Activated naive CD4-positive, alpha-beta T cell treated with anti-CD3 and anti-CD28 coated beads, Interleukin-2, amount 10 ng/mL, durations not matched to agents 7 days and 5 days (primary cell): Measurements from ENCODE around the gene C19orf38.
"Not testable (repeated sequence)": the region's sequence is repeated elsewhere in the genome, so short reads cannot be mapped to it uniquely, and the experiment has no call there.

Experiments
- CTCF ChIA-PET: fragments of 350-600 bp; sonication (Branson Sonifier 250); formaldehyde crosslinking; loops from one replicate; lab custom pipeline; 2021; ENCODE audit warnings: antibody characterized with exemption; lab: Charles Lee
- DNase-seq: peaks from one replicate; pipeline ENCODE4 v3.0.0-alpha.2; 2020
- H3K27ac Mint-ChIP-seq: one replicate; pipeline ENCODE4 v1.8.0; 2021; ENCODE audit warnings: mild to moderate bottlenecking, moderate library complexity, mixed read lengths
- H3K27me3 Mint-ChIP-seq: one replicate; pipeline ENCODE4 v1.8.0; 2021; ENCODE audit warnings: mild to moderate bottlenecking, mixed read lengths
- H3K36me3 Mint-ChIP-seq: one replicate; pipeline ENCODE4 v1.8.0; 2021; ENCODE audit warnings: mixed read lengths
- H3K4me1 Mint-ChIP-seq: one replicate; pipeline ENCODE4 v1.8.0; 2021; ENCODE audit warnings: mixed read lengths
- H3K4me3 Mint-ChIP-seq: one replicate; pipeline ENCODE4 v1.8.0; 2021; ENCODE audit warnings: mild to moderate bottlenecking, moderate library complexity, mixed read lengths
- H3K9me3 Mint-ChIP-seq: one replicate; pipeline ENCODE4 v1.8.0; 2021; ENCODE audit warnings: mixed read lengths

C19orf38 gene

DNA sequence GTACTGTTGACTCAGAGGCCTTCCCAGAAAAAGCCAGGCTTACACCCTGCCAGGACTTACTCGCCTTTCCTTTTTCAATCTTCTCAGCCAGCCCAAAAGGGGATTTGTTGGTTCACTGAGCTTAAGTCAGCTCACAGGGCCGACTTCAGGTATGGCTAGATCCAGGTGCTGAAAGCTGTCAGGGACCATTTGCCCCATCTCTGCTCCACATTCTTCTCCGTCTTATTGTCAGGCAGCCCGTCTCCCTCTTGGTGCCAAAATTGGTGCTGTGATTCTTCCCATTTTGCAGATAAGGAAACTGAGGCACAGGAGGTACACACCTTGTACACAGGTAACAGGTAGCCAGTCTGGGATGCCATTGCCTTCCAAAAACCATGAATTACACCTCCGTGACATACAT lies 2.4 kb downstream of the C19orf38 start:
- no peak overlapping the region for H3K27ac Mint-ChIP-seq
- DNase-seq: no peak
- H3K4me3 Mint-ChIP-seq: no peak overlapping the region
- CTCF ChIA-PET: interaction anchor here (0.6 to 1.7 kb wide), 2 partner anchors 13 to 16 kb away, joined by 5 to 6 read pairs; no protein-coding TSS in a partner anchor
- peaks cover 5% of the 10 kb centered on the region for H3K27me3 Mint-ChIP-seq
- peaks cover 14% of the 10 kb centered on the region for H3K4me1 Mint-ChIP-seq
- H3K36me3 Mint-ChIP-seq: peaks cover 5% of the 10 kb centered on the region
- peaks cover 5% of the 10 kb centered on the region for H3K9me3 Mint-ChIP-seq

DNA sequence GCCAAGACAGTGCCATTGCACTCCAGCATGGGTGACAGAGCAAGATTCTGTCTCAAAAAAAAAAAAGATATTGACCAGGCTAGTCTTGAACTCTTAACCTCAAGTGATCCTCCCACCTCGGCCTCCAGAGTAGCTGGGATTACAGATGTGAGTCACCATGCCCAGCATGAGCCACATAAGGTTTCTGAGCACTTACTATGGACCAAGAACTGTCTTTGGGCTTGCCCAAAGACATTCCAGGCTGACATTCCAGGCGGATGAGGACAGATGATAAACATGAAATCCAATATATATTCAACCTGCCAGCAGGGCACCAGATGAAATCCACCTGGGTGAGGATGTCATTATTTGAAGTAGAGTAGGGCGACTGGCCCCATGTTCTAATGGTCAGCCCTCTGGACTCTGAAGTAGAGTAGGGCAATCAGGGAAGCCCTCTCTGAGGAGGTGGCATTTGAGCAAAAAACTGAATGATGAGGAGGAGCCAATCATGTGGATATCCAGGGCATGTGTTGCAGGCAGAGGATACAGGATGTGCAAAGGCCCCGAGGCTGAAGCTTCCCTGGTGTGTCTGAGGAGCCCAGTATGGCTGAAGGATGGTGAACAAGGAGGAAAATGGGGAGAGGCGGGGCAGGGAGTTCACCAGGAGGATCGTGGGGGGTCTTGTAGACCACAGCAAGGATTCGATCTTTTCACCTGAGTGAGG lies 4.0 kb downstream of the C19orf38 start:
- Mint-ChIP-seq H3K4me3 (no peak overlapping the region), H3K4me1 (peaks cover 14% of the 10 kb centered on the region), H3K27me3 (peaks cover 5% of the 10 kb centered on the region), H3K36me3 (no peaks in the 10 kb centered on the region), H3K9me3 (no peaks in the 10 kb centered on the region), H3K27ac (no peak overlapping the region)
- CTCF ChIA-PET: interaction anchor here (1.7 to 3.6 kb wide), 3 partner anchors 12 to 134 kb away, joined by 6 to 32 read pairs (median 12); partner anchors contain the start of gene DNM2
- no peak for DNase-seq

GRCh38 chr19:10852941-10853340 lies 4.7 kb downstream of the C19orf38 start:
- no peaks in the 10 kb centered on the region for H3K9me3 Mint-ChIP-seq
- H3K27ac Mint-ChIP-seq: no peak overlapping the region
- peaks cover 10% of the 10 kb centered on the region for H3K4me1 Mint-ChIP-seq
- CTCF ChIA-PET: interaction anchor here (1.1 to 3.6 kb wide), 3 partner anchors 11 to 135 kb away, joined by 5 to 32 read pairs (median 12); partner anchors contain the start of gene DNM2
- H3K4me3 Mint-ChIP-seq: no peak overlapping the region
- no peak for DNase-seq
- no peaks in the 10 kb centered on the region for H3K36me3 Mint-ChIP-seq
- H3K27me3 Mint-ChIP-seq: peaks cover 5% of the 10 kb centered on the region

GRCh38 chr19:10854350-10855089 lies 6.3 kb downstream of the C19orf38 start:
- no peaks in the 10 kb centered on the region for H3K9me3 Mint-ChIP-seq
- DNase-seq: no peak
- H3K36me3 Mint-ChIP-seq: no peaks in the 10 kb centered on the region

DNA sequence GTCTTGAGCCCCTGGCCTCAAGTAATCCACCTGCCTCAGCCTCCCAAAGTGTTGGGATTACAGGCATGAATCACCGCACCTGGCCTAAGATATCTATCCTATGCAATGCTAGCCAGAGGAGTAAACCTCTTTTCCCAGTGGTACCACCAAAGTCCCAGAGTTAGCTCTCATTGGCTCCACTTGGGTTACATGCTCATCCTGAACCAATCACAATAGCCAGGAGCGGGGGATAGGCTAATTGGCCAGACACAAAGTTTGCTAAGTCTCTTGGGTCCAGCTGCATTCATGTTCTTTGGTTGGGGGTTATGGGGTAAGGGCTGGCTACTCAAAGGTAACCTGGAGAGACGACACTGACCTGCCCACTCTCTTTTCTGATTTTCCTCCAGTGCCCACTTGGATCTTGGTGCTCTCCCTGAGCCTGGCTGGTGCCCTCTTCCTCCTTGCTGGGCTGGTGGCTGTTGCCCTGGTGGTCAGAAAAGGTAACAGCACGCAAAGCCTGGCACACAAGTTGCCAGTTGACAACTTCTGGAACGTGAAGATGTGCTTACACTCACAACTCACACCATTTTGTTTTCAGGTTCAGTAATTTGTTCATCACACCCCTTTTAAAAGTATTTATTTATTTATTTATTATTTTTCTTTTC lies 7.8 kb downstream of the C19orf38 start:
- Mint-ChIP-seq H3K27ac (no peak overlapping the region), H3K27me3 (no peaks in the 10 kb centered on the region), H3K4me1 (peaks cover under 1% of the 10 kb centered on the region), H3K36me3 (no peaks in the 10 kb centered on the region), H3K9me3 (no peaks in the 10 kb centered on the region), H3K4me3 (no peak overlapping the region)
- peak; percentile 47 for DNase-seq
- CTCF ChIA-PET: interaction anchor here (1.1 to 3.6 kb wide), 8 partner anchors 8 to 154 kb away, joined by 3 to 32 read pairs (median 6); partner anchors contain the start of gene DNM2

More at GRCh38 chr19:10854350-10855089, 6.3 kb downstream of the C19orf38 start:
- Mint-ChIP-seq H3K4me3 (no peak overlapping the region), H3K27me3 (no peaks in the 10 kb centered on the region), H3K4me1 (no peaks in the 10 kb centered on the region), H3K27ac (no peak overlapping the region)
- CTCF ChIA-PET: interaction anchor here (0.6 to 3.6 kb wide), 6 partner anchors 10 to 137 kb away, joined by 3 to 32 read pairs (median 4); partner anchors contain the start of genes DNM2 and TMED1

GRCh38 chr19:10856899-10857298 lies 8.7 kb downstream of the C19orf38 start:
- not testable (repeated sequence) for H3K4me1 Mint-ChIP-seq, DNase-seq, H3K36me3 Mint-ChIP-seq, H3K9me3 Mint-ChIP-seq, H3K4me3 Mint-ChIP-seq, H3K27me3 Mint-ChIP-seq, H3K27ac Mint-ChIP-seq
- CTCF ChIA-PET: interaction anchor here (1.0 to 2.9 kb wide), 6 partner anchors 9 to 155 kb away, joined by 3 to 14 read pairs (median 4); partner anchors contain the start of gene DNM2

- no peak overlapping the region for H3K27ac Mint-ChIP-seq
- peaks cover 1% of the 10 kb centered on the region for H3K36me3 Mint-ChIP-seq
- CTCF ChIA-PET: interaction anchor here (0.6 to 2.9 kb wide), 10 partner anchors 9 to 141 kb away, joined by 3 to 14 read pairs (median 5); partner anchors contain the start of genes C19orf38, CARM1, DNM2 and TMED1
- peak; percentile 47 for DNase-seq
- H3K4me1 Mint-ChIP-seq: peaks cover 9% of the 10 kb centered on the region
- H3K4me3 Mint-ChIP-seq: no peak overlapping the region
- H3K9me3 Mint-ChIP-seq: no peaks in the 10 kb centered on the region
- no peaks in the 10 kb centered on the region for H3K27me3 Mint-ChIP-seq
These were observed 10.1 kb downstream of the C19orf38 start for GRCh38 chr19:10858204-10858828.

GRCh38 chr19:10861103-10861651 lies 13.0 kb downstream of the C19orf38 start:
- DNase-seq: peak; percentile 58
- peak overlapping the region; percentile 65 for H3K27ac Mint-ChIP-seq
- H3K9me3 Mint-ChIP-seq: no peaks in the 10 kb centered on the region
- H3K4me3 Mint-ChIP-seq: no peak overlapping the region
- CTCF ChIA-PET: interaction anchor here (0.6 to 8.4 kb wide), 4 partner anchors 9 to 143 kb away, joined by 3 to 142 read pairs (median 4); partner anchors contain the start of gene DNM2
- H3K36me3 Mint-ChIP-seq: peaks cover 1% of the 10 kb centered on the region
- no peaks in the 10 kb centered on the region for H3K27me3 Mint-ChIP-seq
- H3K4me1 Mint-ChIP-seq: peaks cover 23% of the 10 kb centered on the region

- Mint-ChIP-seq H3K27me3 (no peaks in the 10 kb centered on the region), H3K4me3 (no peak overlapping the region), H3K9me3 (no peaks in the 10 kb centered on the region), H3K4me1 (peaks cover 23% of the 10 kb centered on the region), H3K27ac (no peak overlapping the region), H3K36me3 (peaks cover 1% of the 10 kb centered on the region)
- CTCF ChIA-PET: interaction anchor here (0.7 to 8.4 kb wide), 5 partner anchors 17 to 144 kb away, joined by 4 to 142 read pairs (median 6); partner anchors contain the start of genes DNM2 and TMED1
- no peak for DNase-seq
These were observed 14.4 kb downstream of the C19orf38 start for GRCh38 chr19:10862561-10863106.

DNA sequence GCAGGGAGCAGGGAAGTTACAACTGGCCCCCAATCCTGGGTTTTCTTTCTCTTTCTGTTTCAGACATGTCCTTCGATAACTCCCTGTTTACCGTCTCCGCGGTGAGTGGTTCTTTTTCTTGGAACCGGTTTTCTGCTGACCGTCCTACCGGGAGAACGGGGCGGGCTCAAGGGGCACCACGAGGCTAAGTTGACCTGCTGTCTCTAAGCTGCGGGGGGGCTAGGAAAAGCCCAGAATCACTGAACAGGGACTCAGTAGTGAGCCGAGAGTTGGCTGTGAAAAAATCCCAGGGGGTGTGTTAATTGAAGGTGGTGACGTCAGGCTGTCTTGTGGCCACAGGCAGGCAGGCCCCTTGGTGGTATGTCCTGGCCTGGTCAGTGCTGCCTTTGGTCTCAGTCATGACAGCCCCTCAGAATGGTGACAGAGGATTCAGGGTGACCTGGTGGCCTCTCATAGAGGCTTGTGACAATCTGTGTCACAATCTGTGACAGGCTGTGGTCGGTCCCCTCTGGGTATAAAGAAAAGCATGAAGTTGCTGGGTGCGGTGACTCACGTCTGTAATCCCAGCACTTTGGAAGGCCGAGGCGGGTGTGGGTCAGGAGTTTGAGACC lies 15.0 kb downstream of the C19orf38 start:
- Mint-ChIP-seq H3K9me3 (no peaks in the 10 kb centered on the region), H3K27me3 (no peaks in the 10 kb centered on the region), H3K36me3 (peaks cover 1% of the 10 kb centered on the region), H3K4me1 (peaks cover 29% of the 10 kb centered on the region), H3K4me3 (no peak overlapping the region), H3K27ac (no peak overlapping the region)
- CTCF ChIA-PET: interaction anchor here (0.9 to 8.4 kb wide), 17 partner anchors 9 to 161 kb away, joined by 3 to 142 read pairs (median 6); partner anchors contain the start of genes C19orf38, DNM2, QTRT1 and TMED1
- no peak for DNase-seq

DNA sequence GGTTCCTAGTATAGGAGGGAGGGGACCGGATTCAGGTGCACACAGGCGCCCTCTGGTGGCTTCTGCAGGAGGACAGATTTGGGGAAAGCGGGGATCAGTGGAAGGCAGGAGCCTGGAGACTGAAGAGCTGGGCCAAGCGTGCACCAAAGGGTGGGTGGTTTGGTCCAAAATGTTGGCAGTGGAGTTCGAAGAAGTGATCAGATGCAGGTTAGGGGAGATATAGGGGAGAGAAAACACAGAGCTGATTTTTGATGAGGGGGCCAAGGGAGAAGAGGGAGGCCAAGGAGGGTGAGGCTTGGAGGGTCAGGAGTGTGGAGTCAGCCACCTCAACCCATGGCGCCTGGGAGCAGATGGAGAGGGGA lies 16.3 kb downstream of the C19orf38 start:
- H3K9me3 Mint-ChIP-seq: no peaks in the 10 kb centered on the region
- CTCF ChIA-PET: interaction anchor here (0.8 to 8.4 kb wide), 24 partner anchors 8 to 284 kb away, joined by 3 to 142 read pairs (median 6); partner anchors contain the start of genes C19orf38, DNM2, QTRT1 and TMED1
- no peaks in the 10 kb centered on the region for H3K27me3 Mint-ChIP-seq
- no peak overlapping the region for H3K27ac Mint-ChIP-seq
- H3K4me3 Mint-ChIP-seq: no peak overlapping the region
- DNase-seq: peak; percentile 89
- H3K36me3 Mint-ChIP-seq: peaks cover 1% of the 10 kb centered on the region
- peaks cover 33% of the 10 kb centered on the region for H3K4me1 Mint-ChIP-seq

- H3K27ac Mint-ChIP-seq: no peak overlapping the region
- no peak overlapping the region for H3K4me3 Mint-ChIP-seq
- CTCF ChIA-PET: interaction anchor here (0.7 to 8.4 kb wide), 6 partner anchors 10 to 148 kb away, joined by 3 to 142 read pairs (median 6); partner anchors contain the start of genes DNM2 and TMED1
- no peaks in the 10 kb centered on the region for H3K9me3 Mint-ChIP-seq
- no peaks in the 10 kb centered on the region for H3K27me3 Mint-ChIP-seq
- peaks cover 39% of the 10 kb centered on the region for H3K4me1 Mint-ChIP-seq
- no peaks in the 10 kb centered on the region for H3K36me3 Mint-ChIP-seq
- no peak for DNase-seq
These were observed 18.3 kb downstream of the C19orf38 start for GRCh38 chr19:10866495-10866894.
